GM19324 (cell line): ENCODE measurements around the gene TBC1D19.

Experiments used
- ATAC-seq: cut with Tn5 transposase; IDR thresholded peaks from one replicate; pipeline ENCODE4 v1.9.1; 2021; ENCODE audit warnings: mild to moderate bottlenecking, moderate library complexity; ENCODE audit not compliant: unreplicated experiment, low FRiP score

The TBC1D19 gene

GRCh38 chr4:26726655-26727387 lies 142.9 kb downstream of the TBC1D19 start:
- ATAC-seq: no peak

GRCh38 chr4:26727844-26728243 lies 144.0 kb downstream of the TBC1D19 start:
- no peak for ATAC-seq

- no peak for ATAC-seq
Observed at GRCh38 chr4:26729027-26729426, 145.1 kb downstream of the TBC1D19 start.

GRCh38 chr4:26729547-26729946 lies 145.7 kb downstream of the TBC1D19 start:
- ATAC-seq: no peak

- ATAC-seq: no peak
Observed at GRCh38 chr4:26731351-26732035, 147.6 kb downstream of the TBC1D19 start.

GRCh38 chr4:26732356-26732755 lies 148.5 kb downstream of the TBC1D19 start:
- ATAC-seq: no peak

- no peak for ATAC-seq
Observed at GRCh38 chr4:26736621-26737020, 152.7 kb downstream of the TBC1D19 start.

- no peak for ATAC-seq
Observed at GRCh38 chr4:26737385-26737784, 153.5 kb downstream of the TBC1D19 start.

- no peak for ATAC-seq
Observed at GRCh38 chr4:26741491-26741871, 157.6 kb downstream of the TBC1D19 start.

- peak; percentile 84 for ATAC-seq
Observed at GRCh38 chr4:26746802-26747213, 162.9 kb downstream of the TBC1D19 start.

GRCh38 chr4:26748811-26749210 lies 164.9 kb downstream of the TBC1D19 start:
- no peak for ATAC-seq

- ATAC-seq: no peak
Observed at GRCh38 chr4:26749867-26750266, 166.0 kb downstream of the TBC1D19 start.

- ATAC-seq: no peak
Observed at GRCh38 chr4:26751004-26751403, 167.1 kb downstream of the TBC1D19 start.

GRCh38 chr4:26751838-26752237 lies 168.0 kb downstream of the TBC1D19 start:
- no peak for ATAC-seq

- ATAC-seq: no peak
Observed at GRCh38 chr4:26753187-26753586, 169.3 kb downstream of the TBC1D19 start.

- no peak for ATAC-seq
Observed at GRCh38 chr4:26753617-26754016, 169.7 kb downstream of the TBC1D19 start.

GRCh38 chr4:26757751-26758150 lies 173.9 kb downstream of the TBC1D19 start:
- ATAC-seq: no peak

GRCh38 chr4:26758899-26759298 lies 175.0 kb downstream of the TBC1D19 start:
- ATAC-seq: no peak

GRCh38 chr4:26762650-26763049 lies 178.8 kb downstream of the TBC1D19 start:
- ATAC-seq: no peak

GRCh38 chr4:26763063-26763462 lies 179.2 kb downstream of the TBC1D19 start:
- ATAC-seq: no peak

GRCh38 chr4:26763648-26764047 lies 179.8 kb downstream of the TBC1D19 start:
- ATAC-seq: no peak

GRCh38 chr4:26764231-26764630 lies 180.3 kb downstream of the TBC1D19 start:
- no peak for ATAC-seq
